ENCODE data around the gene PABPN1L. TPM values are rescaled to one million over a fixed set of nuclear protein-coding genes. Genes with fewer than 3 reads are reported as not detected.

PABPN1L gene
- total RNA-seq, 2 experiments from 2014 or later, result not detected

- no peaks in the 10 kb centered on the region for H3K9me3 ChIP-seq (ENCODE audit: control insufficient read depth in 1 of 2, insufficient read depth in 1 of 2, low read length in 2 of 2)
- no peaks in the 10 kb centered on the region for H3K9me3 Mint-ChIP-seq
- H3K27ac Mint-ChIP-seq, result no peak overlapping the region
- intact Hi-C loops (cut with DNase I, micrococcal nuclease), result loop anchor here (1.0 to 2.0 kb wide), 2 partner anchors 43 to 353 kb away; partner anchors contain the start of gene TRAPPC2L (in 1 of the 2)
- ATAC-seq (ENCODE audit: poor library complexity) (no peak), DNase-seq (no peak)
- TF ChIP-seq, protein P1, sequence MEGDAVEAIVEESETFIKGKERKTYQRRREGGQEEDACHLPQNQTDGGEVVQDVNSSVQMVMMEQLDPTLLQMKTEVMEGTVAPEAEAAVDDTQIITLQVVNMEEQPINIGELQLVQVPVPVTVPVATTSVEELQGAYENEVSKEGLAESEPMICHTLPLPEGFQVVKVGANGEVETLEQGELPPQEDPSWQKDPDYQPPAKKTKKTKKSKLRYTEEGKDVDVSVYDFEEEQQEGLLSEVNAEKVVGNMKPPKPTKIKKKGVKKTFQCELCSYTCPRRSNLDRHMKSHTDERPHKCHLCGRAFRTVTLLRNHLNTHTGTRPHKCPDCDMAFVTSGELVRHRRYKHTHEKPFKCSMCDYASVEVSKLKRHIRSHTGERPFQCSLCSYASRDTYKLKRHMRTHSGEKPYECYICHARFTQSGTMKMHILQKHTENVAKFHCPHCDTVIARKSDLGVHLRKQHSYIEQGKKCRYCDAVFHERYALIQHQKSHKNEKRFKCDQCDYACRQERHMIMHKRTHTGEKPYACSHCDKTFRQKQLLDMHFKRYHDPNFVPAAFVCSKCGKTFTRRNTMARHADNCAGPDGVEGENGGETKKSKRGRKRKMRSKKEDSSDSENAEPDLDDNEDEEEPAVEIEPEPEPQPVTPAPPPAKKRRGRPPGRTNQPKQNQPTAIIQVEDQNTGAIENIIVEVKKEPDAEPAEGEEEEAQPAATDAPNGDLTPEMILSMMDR (IDR thresholded peaks at IDR 0.05), result no peak
- ChIA-PET POLR2A (interaction anchor here (5.5 kb wide), 1 partner anchor 43 kb away, joined by 67 read pairs; the partner anchor contains the start of genes GALNS and TRAPPC2L), CTCF (interaction anchor here (1.2 to 4.2 kb wide), 2 partner anchors 43 to 77 kb away, joined by 3 to 19 read pairs; partner anchors contain the start of genes GALNS and TRAPPC2L)
- H3K36me3 ChIP-seq (ENCODE audit: insufficient read depth, low read length), result peaks cover 12% of the 10 kb centered on the region
- H3K4me1 Mint-ChIP-seq (ENCODE audit: low read depth), result peaks cover 4% of the 10 kb centered on the region
- no peak overlapping the region for H3K27ac ChIP-seq (ENCODE audit: low read depth in 1 of 2, low read length in 2 of 2)
- H3K27me3 ChIP-seq (ENCODE audit: control insufficient read depth in 1 of 2, insufficient read depth in 2 of 2, low read length in 2 of 2), result no peaks in the 10 kb centered on the region
- peaks cover 29% of the 10 kb centered on the region for H3K4me1 ChIP-seq (ENCODE audit: insufficient read depth, low read length)
- H3K27me3 Mint-ChIP-seq, result no peaks in the 10 kb centered on the region
- H3K36me3 Mint-ChIP-seq (ENCODE audit: low read depth), result peaks cover 8% of the 10 kb centered on the region
- peak overlapping the region; percentile 60 for H3K4me3 Mint-ChIP-seq
- no peak overlapping the region for H3K4me3 ChIP-seq (ENCODE audit: low read length)
Observed at GRCh38 chr16:88814144-88814502, 52.3 kb downstream of the PABPN1L start.

Other genes with a start within 250 kb of the PABPN1L start
- gene IL17C, start 228.1 kb downstream of the PABPN1L start, total RNA-seq, result under 1 TPM in 1 of 2 experiments, not detected in 1; 0.77 TPM
- 100 to 1,000 TPM; 292 to 294 TPM for gene CYBA, start 215.6 kb downstream of the PABPN1L start, total RNA-seq
- gene MVD, start 203.6 kb downstream of the PABPN1L start, total RNA-seq, result 10 to 100 TPM; 74.2 to 76.9 TPM
- 1 to 10 TPM; 3.0 to 3.5 TPM for gene SNAI3, start 180.2 kb downstream of the PABPN1L start, total RNA-seq
- gene RNF166, start 160.3 kb downstream of the PABPN1L start, total RNA-seq, result 100 to 1,000 TPM; 334 to 355 TPM
- 10 to 100 TPM; 39.3 to 44.0 TPM for gene CTU2, start 160.2 kb downstream of the PABPN1L start, total RNA-seq
- 100 to 1,000 TPM; 142 to 146 TPM for gene PIEZO1, start 81.4 kb downstream of the PABPN1L start, total RNA-seq
- gene CDT1, start 62.9 kb downstream of the PABPN1L start, total RNA-seq, result 1 to 10 TPM in 1 of 2 experiments, under 1 TPM in 1; 0.47 to 1.0 TPM
- 100 to 1,000 TPM; 153 to 154 TPM for gene APRT, start 54.7 kb downstream of the PABPN1L start, total RNA-seq
- 10 to 100 TPM; 18.4 to 19.7 TPM for gene GALNS, start 9.7 kb downstream of the PABPN1L start, total RNA-seq
- gene TRAPPC2L, start 9.5 kb downstream of the PABPN1L start, total RNA-seq, result 10 to 100 TPM; 48.0 to 48.2 TPM
- gene CBFA2T3, start 110.5 kb upstream of the PABPN1L start, total RNA-seq, result 1 to 10 TPM in 1 of 2 experiments, under 1 TPM in 1; 0.80 to 1.6 TPM
- gene ACSF3, start 227.2 kb upstream of the PABPN1L start, total RNA-seq, result 10 to 100 TPM; 44.7 to 49.5 TPM

Measured in CD4-positive, alpha-beta T cell (primary cell).